Kidney (tissue), 14 donors: ENCODE measurements around the gene ID3. TPM values are rescaled to one million over a fixed set of nuclear protein-coding genes. Genes with fewer than 3 reads are reported as not detected.
A peak's percentile ranks its signal among the peaks of the same experiment; 100 is the strongest.

ENCODE experiments used
- DNase-seq, 5 donors: peaks; one replicate each; pipeline ENCODE4 v3.0.0-alpha.2; 2013 to 2020
- FAIRE-seq: peaks from 2 replicates; lab custom pipeline; 2012; peaks lifted over from hg19 to GRCh38; lab: Jason Lieb, UNC
- H3K27ac ChIP-seq, 2 donors: one replicate each; pipeline ENCODE4 v1.7.0; 2013; ENCODE audit warnings: low read depth in 2 of 2, low read length in 2 of 2, inconsistent platforms in 1 of 2
- H3K27me3 ChIP-seq: one replicate; pipeline ENCODE4 v1.7.1; 2013; ENCODE audit warnings: low read length, inconsistent platforms; ENCODE audit not compliant: control insufficient read depth, insufficient read depth
- H3K36me3 ChIP-seq, 3 donors: one replicate each; pipeline versions ENCODE4 v1.7.0 to v1.7.1; 2013; ENCODE audit warnings: low read length in 3 of 3, control low read depth in 1 of 3, inconsistent platforms in 1 of 3; ENCODE audit not compliant: insufficient read depth in 3 of 3, control insufficient read depth in 2 of 3
- H3K4me1 ChIP-seq, 3 donors: one replicate each; pipeline versions ENCODE4 v1.7.0 to v1.7.1; 2013; ENCODE audit warnings: low read length in 3 of 3, inconsistent platforms in 1 of 3, low read depth in 1 of 3; ENCODE audit not compliant: control insufficient read depth in 2 of 3, insufficient read depth in 2 of 3
- H3K4me3 ChIP-seq, 3 donors: one replicate each; pipeline versions ENCODE4 v1.7.0 to v1.8.1; 2013; ENCODE audit warnings: low read length in 3 of 3, control low read depth in 1 of 3, inconsistent platforms in 1 of 3
- H3K9ac ChIP-seq, 3 donors: one replicate each; pipeline versions ENCODE4 v1.7.0 to v1.7.1; 2013; ENCODE audit warnings: low read length in 3 of 3, control low read depth in 1 of 3, inconsistent platforms in 1 of 3
- H3K9me3 ChIP-seq, 3 donors: one replicate each; pipeline versions ENCODE4 v1.7.0 to v1.7.1; 2013; ENCODE audit warnings: low read length in 3 of 3, control low read depth in 1 of 3, inconsistent platforms in 1 of 3; ENCODE audit not compliant: control insufficient read depth in 2 of 3, insufficient read depth in 1 of 3
- CTCF ChIP-seq: IDR thresholded peaks from 3 replicates; pipeline ENCODE4 v1.5.1; 2012; ENCODE audit warnings: mild to moderate bottlenecking, moderate library complexity, borderline replicate concordance; ENCODE audit not compliant: insufficient read depth; ENCODE audit errors: extremely low read depth
- intact Hi-C: fragments of 100-400 bp; cut with DNase I; formaldehyde crosslinking; loops from one replicate; pipeline ENCODE4 v1.11.1; 2022
- polyA plus RNA-seq: library from polyadenylated mRNA; stranded (reverse); fragments of 350-450 nt; fragmentation: Illumina TruSeq; extraction: RNeasy Lipid Tissue Mini Kit (QIAGEN cat#74804); gene quantifications from one replicate; pipeline ENCODE4 v1.2.3, GENCODE V29; 2014; ENCODE audit warnings: low read depth, low replicate concordance; ENCODE audit not compliant: insufficient read depth
- total RNA-seq: library from RNA; stranded (reverse); fragmentation: NEBNext Ultra II Directional; extraction: Animal tissue kit (Norgen Biotek cat#: 25700); gene quantifications from one replicate; pipeline ENCODE4 v1.2.1, GENCODE V29; 2021
- donor health status: control.
- donor health status: control.
- donor health status: control.
- donor health status: control.
- donor health status: control.
- donor health status: DM: yes; HTN: yes; CAD: no.
- donor health status: Normal renal cell carcinoma (clear cell type).

The ID3 gene
- total and polyA plus RNA-seq, 2 donors from 2014 or later, result 97.8 to 157 TPM

- H3K4me1 ChIP-seq, result peaks cover 0 to 2% (median 0%) of the 10 kb centered on the region in 3 donors
- no peak overlapping the region for H3K4me3 ChIP-seq
- no peak overlapping the region for H3K9ac ChIP-seq
- intact Hi-C loops, result no loop called here
- FAIRE-seq, result no peak
- no peaks in the 10 kb centered on the region for H3K27me3 ChIP-seq
- no peak for TF ChIP-seq CTCF
- no peaks in the 10 kb centered on the region for H3K36me3 ChIP-seq
- peak in 2 of 5 donors; percentile 45 to 66 for DNase-seq
- no peak overlapping the region for H3K27ac ChIP-seq
- no peaks in the 10 kb centered on the region for H3K9me3 ChIP-seq
Measured at GRCh38 chr1:23591460-23592208, 32.3 kb upstream of the ID3 start.

DNA sequence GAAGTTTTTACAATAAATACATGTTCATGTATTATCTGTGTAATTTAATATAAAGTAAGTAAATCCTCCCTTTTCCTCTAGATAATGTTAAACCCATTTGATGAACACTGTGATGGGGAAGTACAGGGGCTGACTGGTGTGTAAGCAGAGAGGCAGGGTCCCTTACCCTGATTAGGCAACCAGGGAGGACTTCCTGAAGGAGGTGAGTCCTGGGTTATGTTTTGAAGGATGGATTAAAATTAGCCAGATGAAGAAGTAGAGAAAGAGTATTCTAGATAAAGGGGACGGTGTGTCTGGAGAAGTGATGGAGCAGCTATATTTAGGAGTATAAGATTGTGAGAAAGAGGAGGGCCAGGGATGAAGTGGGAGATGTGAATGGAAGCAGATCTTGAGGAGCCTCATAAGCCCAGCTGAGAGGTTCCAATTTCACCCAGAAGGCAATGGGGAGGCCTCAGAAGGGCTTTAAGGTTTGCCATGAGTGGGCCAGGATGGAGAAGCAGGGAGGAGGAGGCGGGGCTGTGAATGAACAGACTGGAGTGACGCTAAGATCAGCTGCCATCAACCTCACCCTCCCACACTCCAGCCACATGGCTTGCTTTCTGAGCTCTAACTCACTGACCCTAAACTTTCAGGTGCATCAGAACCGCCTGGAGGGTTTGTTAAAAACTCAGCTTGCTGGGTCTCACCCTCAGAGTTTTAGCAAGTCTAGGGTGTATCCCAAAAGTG lies 30.9 kb upstream of the ID3 start:
- DNase-seq (peak in 4 of 5 donors; percentile 63 to 83 (median 78)), FAIRE-seq (no peak)
- intact Hi-C loops, result no loop called here
- Histone ChIP-seq H3K27me3 (no peaks in the 10 kb centered on the region), H3K27ac (no peak overlapping the region), H3K9ac (no peak overlapping the region), H3K4me3 (no peak overlapping the region), H3K4me1 (peaks cover 0 to 2% (median 0%) of the 10 kb centered on the region in 3 donors), H3K9me3 (no peaks in the 10 kb centered on the region), H3K36me3 (no peaks in the 10 kb centered on the region)
- no peak for TF ChIP-seq CTCF

DNA sequence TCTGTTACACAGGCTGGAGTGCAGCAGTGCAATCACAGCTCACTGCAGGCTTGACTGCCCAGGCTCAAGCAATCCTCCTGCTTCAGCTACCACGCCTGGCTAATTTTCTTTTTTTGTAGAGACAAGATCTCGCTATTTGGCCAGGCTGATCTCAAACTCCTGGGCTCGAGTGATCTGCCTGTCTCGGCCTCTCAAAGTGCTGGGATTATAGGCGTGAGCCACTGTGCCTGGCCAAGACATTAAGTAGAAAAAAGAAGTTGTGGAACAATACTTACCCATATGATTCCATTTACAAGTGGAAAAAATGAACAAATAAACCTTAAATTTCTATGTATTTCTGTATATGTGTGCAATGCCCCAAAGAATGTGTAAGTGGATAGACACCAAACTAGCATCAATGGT lies 30.3 kb upstream of the ID3 start:
- Histone ChIP-seq H3K4me3 (no peak overlapping the region), H3K4me1 (peaks cover 0 to 2% (median 0%) of the 10 kb centered on the region in 3 donors), H3K9me3 (no peaks in the 10 kb centered on the region), H3K36me3 (no peaks in the 10 kb centered on the region), H3K9ac (no peak overlapping the region), H3K27ac (no peak overlapping the region), H3K27me3 (no peaks in the 10 kb centered on the region)
- FAIRE-seq (no peak), DNase-seq (no peak)
- no peak for TF ChIP-seq CTCF
- intact Hi-C loops, result no loop called here
